Smooth muscle cell (in vitro differentiated cells): ENCODE data around the gene PSMB2. TPM values are rescaled to one million over a fixed set of nuclear protein-coding genes. Genes with fewer than 3 reads are reported as not detected.

ENCODE experiments used
- DNase-seq: peaks from one replicate; lab custom pipeline; 2025; ENCODE audit not compliant: unreplicated experiment; lab: John Stamatoyannopoulos, UW
- H2AFZ ChIP-seq: fragments of 200-600 bp; sonication (generic); 2 replicates; pipeline ENCODE4 v1.6.0; 2016; ENCODE audit warnings: antibody characterized with exemption, low read depth, mild to moderate bottlenecking
- H3F3A ChIP-seq: fragments of 200-600 bp; sonication (generic); 2 replicates; pipeline ENCODE4 v1.6.0; 2017; ENCODE audit warnings: antibody characterized with exemption, low read depth
- H3K27ac ChIP-seq: fragments of 200-600 bp; sonication (generic); 2 replicates; pipeline ENCODE4 v1.5.1; 2016; ENCODE audit warnings: low read depth, mild to moderate bottlenecking
- H3K27me3 ChIP-seq: fragments of 200-600 bp; sonication (generic); 2 replicates; pipeline ENCODE4 v1.6.1; 2016; ENCODE audit warnings: low read depth, mild to moderate bottlenecking
- H3K36me3 ChIP-seq: fragments of 200-600 bp; sonication (generic); 2 replicates; pipeline ENCODE4 v1.5.1; 2016; ENCODE audit warnings: low read depth
- H3K4me1 ChIP-seq: fragments of 200-600 bp; sonication (generic); 2 replicates; pipeline ENCODE4 v1.5.1; 2016; ENCODE audit warnings: low read depth
- H3K4me2 ChIP-seq: fragments of 200-600 bp; sonication (generic); 2 replicates; pipeline ENCODE4 v1.6.0; 2016; ENCODE audit warnings: mild to moderate bottlenecking
- H3K4me3 ChIP-seq: fragments of 200-600 bp; sonication (generic); 2 replicates; pipeline ENCODE4 v1.5.1; 2016; ENCODE audit warnings: mild to moderate bottlenecking
- H3K79me2 ChIP-seq: fragments of 200-600 bp; sonication (generic); 2 replicates; pipeline ENCODE4 v1.6.0; 2016; ENCODE audit warnings: low read depth, mild to moderate bottlenecking
- H3K9ac ChIP-seq: fragments of 200-600 bp; sonication (generic); 2 replicates; pipeline ENCODE4 v1.6.0; 2016; ENCODE audit warnings: low read depth
- H3K9me3 ChIP-seq: fragments of 200-600 bp; sonication (generic); replicated peaks from 2 replicates; pipeline ENCODE4 v1.5.1; 2016; ENCODE audit warnings: low read depth
- H4K20me1 ChIP-seq: fragments of 200-600 bp; sonication (generic); 2 replicates; pipeline ENCODE4 v1.6.0; 2016; ENCODE audit warnings: low read depth
- CTCF ChIP-seq: fragments of 200-600 bp; sonication (generic); IDR thresholded peaks from 2 replicates; pipeline ENCODE4 v1.5.1; 2017; ENCODE audit warnings: borderline replicate concordance, mild to moderate bottlenecking, antibody characterized with exemption; ENCODE audit not compliant: insufficient read depth, poor library complexity, severe bottlenecking
- WGBS: methylation state at CpG from one replicate; pipeline ENCODE4 v1.1.7; 2016; ENCODE audit warnings: low lambda C conversion rate; 5-methylcytosine and 5-hydroxymethylcytosine counted together
- polyA plus RNA-seq: library from polyadenylated mRNA; unstranded; fragments of >200 nt; fragmentation: Nextera tagmentation; extraction: Ambion mirVana; gene quantifications from 2 replicates; pipeline ENCODE4 v1.2.1, GENCODE V29; 2016
- total RNA-seq: library from RNA; depleted of rRNA; stranded (reverse); fragments of >200 nt; gene quantifications from 2 replicates; pipeline ENCODE4 v1.2.3, GENCODE V29; 2014

The PSMB2 gene
- total and polyA plus RNA-seq, 2 experiments from 2014 or later = 51.6 to 110 TPM

GRCh38 chr1:35633547-35633946, 7.8 kb downstream of the PSMB2 start:
- no peaks in the 10 kb centered on the region for H3F3A ChIP-seq
- peaks cover 16% of the 10 kb centered on the region for H3K4me1 ChIP-seq
- H3K36me3 ChIP-seq = peaks cover 26% of the 10 kb centered on the region
- H3K27ac ChIP-seq = no peak overlapping the region
- H3K4me3 ChIP-seq = no peak overlapping the region
- no peak overlapping the region for H3K4me2 ChIP-seq
- TF ChIP-seq CTCF = no peak
- no peaks in the 10 kb centered on the region for H3K27me3 ChIP-seq
- no peaks in the 10 kb centered on the region for H3K9me3 ChIP-seq
- DNase-seq = no peak
- H2AFZ ChIP-seq = no peak overlapping the region
- peaks cover 52% of the 10 kb centered on the region for H3K79me2 ChIP-seq
- H3K9ac ChIP-seq = no peak overlapping the region
- peaks cover 61% of the 10 kb centered on the region for H4K20me1 ChIP-seq

GRCh38 chr1:35631396-35631795, 9.9 kb downstream of the PSMB2 start:
- DNase-seq = no peak
- Histone ChIP-seq H3K27me3 (no peaks in the 10 kb centered on the region), H2AFZ (no peak overlapping the region), H3K9ac (no peak overlapping the region), H3K9me3 (no peaks in the 10 kb centered on the region), H3F3A (no peaks in the 10 kb centered on the region), H4K20me1 (peaks cover 58% of the 10 kb centered on the region), H3K36me3 (peaks cover 26% of the 10 kb centered on the region), H3K4me2 (no peak overlapping the region), H3K27ac (no peak overlapping the region), H3K4me1 (no peaks in the 10 kb centered on the region), H3K79me2 (peaks cover 37% of the 10 kb centered on the region), H3K4me3 (no peak overlapping the region)
- WGBS = 95% methylated on average over 3 of the region's 3 CpGs
- no peak for TF ChIP-seq CTCF

- WGBS = 93% methylated on average over 2 of the region's 2 CpGs
Measured at GRCh38 chr1:35629051-35629450, 12.3 kb downstream of the PSMB2 start.

More at GRCh38 chr1:35629051-35629450, 12.3 kb downstream of the PSMB2 start:
- Histone ChIP-seq H3K27me3 (no peaks in the 10 kb centered on the region), H3K79me2 (peaks cover 32% of the 10 kb centered on the region), H3K4me1 (no peaks in the 10 kb centered on the region), H3K36me3 (peaks cover 23% of the 10 kb centered on the region), H3K9me3 (no peaks in the 10 kb centered on the region), H3F3A (no peaks in the 10 kb centered on the region), H4K20me1 (peaks cover 70% of the 10 kb centered on the region), H3K4me2 (no peak overlapping the region), H3K27ac (no peak overlapping the region), H3K9ac (no peak overlapping the region), H3K4me3 (no peak overlapping the region), H2AFZ (no peak overlapping the region)
- TF ChIP-seq CTCF = no peak
- no peak for DNase-seq
